Progenitor cell of endocrine pancreas (in vitro differentiated cells): ENCODE data around the gene ZKSCAN8. TPM values are rescaled to one million over a fixed set of nuclear protein-coding genes. Genes with fewer than 3 reads are reported as not detected.

Source experiments
- DNase-seq: peaks from one replicate; pipeline ENCODE4 v3.0.0; 2021; ENCODE audit warnings: low spot score; ENCODE audit not compliant: unreplicated experiment
- H3K27ac Mint-ChIP-seq: 2 replicates; pipeline ENCODE4 v1.8.0; 2021; ENCODE audit warnings: mild to moderate bottlenecking, moderate library complexity, mixed read lengths
- H3K27me3 Mint-ChIP-seq: 2 replicates; pipeline ENCODE4 v1.8.0; 2021; ENCODE audit warnings: mixed read lengths
- H3K36me3 Mint-ChIP-seq: 2 replicates; pipeline ENCODE4 v1.8.0; 2022; ENCODE audit warnings: mixed read lengths; ENCODE audit not compliant: insufficient read depth
- H3K4me1 Mint-ChIP-seq: 2 replicates; pipeline ENCODE4 v1.8.0; 2021; ENCODE audit warnings: low read depth, mixed read lengths
- H3K4me3 Mint-ChIP-seq: 2 replicates; pipeline ENCODE4 v1.8.0; 2021; ENCODE audit warnings: low read depth, mild to moderate bottlenecking, moderate library complexity, mixed read lengths
- H3K9me3 Mint-ChIP-seq: 2 replicates; pipeline ENCODE4 v1.8.0; 2021; ENCODE audit warnings: low read depth, mixed read lengths
- CTCF ChIP-seq: fragments of 200-600 bp; sonication (generic); IDR thresholded peaks from one replicate; pipeline ENCODE4 v1.5.0; 2021; ENCODE audit warnings: antibody characterized with exemption, mild to moderate bottlenecking; ENCODE audit not compliant: unreplicated experiment
- total RNA-seq: library from RNA; stranded (reverse); gene quantifications from 2 replicates; pipeline ENCODE4 v1.2.1, GENCODE V29; 2021

The ZKSCAN8 gene
- total RNA-seq, 1 donor from 2014 or later: 47.6 TPM

- H3K9me3 Mint-ChIP-seq: peaks cover 44% of the 10 kb centered on the region
Observed at GRCh38 chr6:28188111-28188979, 46.7 kb downstream of the ZKSCAN8 start.

GRCh38 chr6:28200020-28200419 lies 58.3 kb downstream of the ZKSCAN8 start:
- H3K36me3 Mint-ChIP-seq: no peaks in the 10 kb centered on the region
- H3K4me1 Mint-ChIP-seq: no peaks in the 10 kb centered on the region
- no peak overlapping the region for H3K4me3 Mint-ChIP-seq
- DNase-seq: no peak
- H3K27ac Mint-ChIP-seq: no peak overlapping the region
- peaks cover 36% of the 10 kb centered on the region for H3K27me3 Mint-ChIP-seq
- no peak for TF ChIP-seq CTCF
- peaks cover 30% of the 10 kb centered on the region for H3K9me3 Mint-ChIP-seq

More at GRCh38 chr6:28188111-28188979, 46.7 kb downstream of the ZKSCAN8 start:
- no peaks in the 10 kb centered on the region for H3K4me1 Mint-ChIP-seq
- H3K4me3 Mint-ChIP-seq: no peak overlapping the region
- peaks cover 4% of the 10 kb centered on the region for H3K36me3 Mint-ChIP-seq
- no peaks in the 10 kb centered on the region for H3K27me3 Mint-ChIP-seq
- DNase-seq: no peak
- TF ChIP-seq CTCF: no peak
- no peak overlapping the region for H3K27ac Mint-ChIP-seq

GRCh38 chr6:28203201-28203600 lies 61.5 kb downstream of the ZKSCAN8 start:
- Mint-ChIP-seq H3K27ac (no peak overlapping the region), H3K9me3 (peaks cover 10% of the 10 kb centered on the region), H3K4me1 (peaks cover 8% of the 10 kb centered on the region), H3K4me3 (no peak overlapping the region), H3K36me3 (no peaks in the 10 kb centered on the region), H3K27me3 (peaks cover 64% of the 10 kb centered on the region)
- TF ChIP-seq CTCF: no peak
- no peak for DNase-seq

GRCh38 chr6:28205879-28206278 lies 64.2 kb downstream of the ZKSCAN8 start:
- no peaks in the 10 kb centered on the region for H3K36me3 Mint-ChIP-seq
- DNase-seq: no peak
- no peak for TF ChIP-seq CTCF
- H3K4me1 Mint-ChIP-seq: peaks cover 9% of the 10 kb centered on the region
- H3K27me3 Mint-ChIP-seq: peaks cover 67% of the 10 kb centered on the region
- H3K9me3 Mint-ChIP-seq: no peaks in the 10 kb centered on the region
- no peak overlapping the region for H3K4me3 Mint-ChIP-seq
- no peak overlapping the region for H3K27ac Mint-ChIP-seq

- Mint-ChIP-seq H3K27me3 (peaks cover 69% of the 10 kb centered on the region), H3K27ac (no peak overlapping the region), H3K9me3 (no peaks in the 10 kb centered on the region), H3K36me3 (no peaks in the 10 kb centered on the region), H3K4me3 (no peak overlapping the region), H3K4me1 (peaks cover 9% of the 10 kb centered on the region)
- no peak for TF ChIP-seq CTCF
- DNase-seq: no peak
Observed at GRCh38 chr6:28206527-28206926, 64.8 kb downstream of the ZKSCAN8 start.
